HG03521 (cell line): ENCODE data around the gene HOXB5.

ENCODE experiments used
- ATAC-seq: cut with Tn5 transposase; IDR thresholded peaks from one replicate; pipeline ENCODE4 v1.9.1; 2021; ENCODE audit warnings: mild to moderate bottlenecking, moderate library complexity; ENCODE audit not compliant: unreplicated experiment

Gene HOXB5

DNA sequence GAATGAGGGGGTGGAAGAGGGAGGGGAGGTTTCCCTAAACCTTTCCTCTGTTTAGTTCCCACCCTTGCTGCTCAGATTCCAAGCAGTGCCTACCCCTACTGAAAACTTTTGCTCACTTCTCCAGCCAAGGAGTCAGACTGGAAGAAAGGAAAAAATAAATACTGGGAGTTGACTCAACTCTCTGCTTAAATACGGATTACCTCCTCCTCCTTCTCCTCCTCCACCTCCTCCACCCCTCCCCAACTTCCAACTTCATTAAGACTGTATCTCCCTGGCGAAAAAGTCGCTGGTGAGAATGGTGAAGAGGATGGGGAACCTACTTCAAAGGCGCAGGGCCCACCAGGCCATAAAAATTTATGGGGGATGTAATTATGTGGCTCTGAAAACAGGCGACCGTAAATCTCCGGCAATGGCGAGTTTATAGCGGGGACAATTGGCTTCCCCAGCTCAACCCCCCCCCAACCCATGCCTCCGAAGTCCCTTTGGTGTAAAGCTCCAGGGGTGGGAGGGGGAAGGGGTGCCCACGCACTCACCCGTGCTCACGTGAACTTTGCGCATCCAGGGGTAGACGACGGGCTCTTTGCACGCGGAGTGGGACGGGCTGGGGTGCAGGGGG, 16.1 kb downstream of the HOXB5 start:
- ATAC-seq = no peak

DNA sequence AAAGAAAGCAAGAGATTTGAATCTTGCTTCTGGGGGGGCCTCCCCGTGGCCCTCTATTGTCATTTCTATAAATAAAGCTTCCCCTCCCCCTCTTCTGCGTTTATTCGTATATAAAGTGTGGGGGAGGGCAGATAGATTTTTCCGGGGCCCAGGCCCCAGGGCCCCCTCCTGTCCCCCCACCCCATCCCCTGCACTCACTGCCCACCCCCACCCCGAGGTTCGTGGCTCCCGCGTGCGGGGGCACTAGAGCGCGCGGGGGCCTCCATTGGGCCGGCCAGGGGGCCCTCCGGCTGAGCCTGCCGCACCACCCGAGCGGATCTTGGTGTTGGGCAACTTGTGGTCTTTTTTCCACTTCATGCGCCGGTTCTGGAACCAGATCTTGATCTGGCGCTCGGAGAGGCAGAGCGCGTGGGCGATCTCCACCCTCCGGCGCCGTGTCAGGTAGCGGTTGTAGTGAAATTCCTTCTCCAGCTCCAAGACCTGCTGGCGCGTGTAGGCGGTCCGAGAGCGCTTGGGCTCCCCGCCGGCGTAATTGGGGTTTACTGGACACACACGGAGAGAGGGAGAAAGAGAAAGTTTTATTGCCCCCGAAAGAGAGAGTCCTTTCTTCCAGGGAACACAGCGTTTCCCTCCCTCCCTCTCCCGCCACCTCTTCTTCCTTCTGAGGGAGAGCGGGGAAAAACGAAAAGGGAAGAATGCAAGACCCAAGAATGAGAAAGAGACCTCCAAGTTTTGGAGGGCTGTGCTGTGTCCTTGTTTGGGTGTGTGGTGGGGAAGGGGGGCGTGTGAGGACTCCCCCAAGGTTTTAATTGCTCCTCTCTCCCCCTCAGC, 16.9 kb downstream of the HOXB5 start:
- no peak for ATAC-seq

DNA sequence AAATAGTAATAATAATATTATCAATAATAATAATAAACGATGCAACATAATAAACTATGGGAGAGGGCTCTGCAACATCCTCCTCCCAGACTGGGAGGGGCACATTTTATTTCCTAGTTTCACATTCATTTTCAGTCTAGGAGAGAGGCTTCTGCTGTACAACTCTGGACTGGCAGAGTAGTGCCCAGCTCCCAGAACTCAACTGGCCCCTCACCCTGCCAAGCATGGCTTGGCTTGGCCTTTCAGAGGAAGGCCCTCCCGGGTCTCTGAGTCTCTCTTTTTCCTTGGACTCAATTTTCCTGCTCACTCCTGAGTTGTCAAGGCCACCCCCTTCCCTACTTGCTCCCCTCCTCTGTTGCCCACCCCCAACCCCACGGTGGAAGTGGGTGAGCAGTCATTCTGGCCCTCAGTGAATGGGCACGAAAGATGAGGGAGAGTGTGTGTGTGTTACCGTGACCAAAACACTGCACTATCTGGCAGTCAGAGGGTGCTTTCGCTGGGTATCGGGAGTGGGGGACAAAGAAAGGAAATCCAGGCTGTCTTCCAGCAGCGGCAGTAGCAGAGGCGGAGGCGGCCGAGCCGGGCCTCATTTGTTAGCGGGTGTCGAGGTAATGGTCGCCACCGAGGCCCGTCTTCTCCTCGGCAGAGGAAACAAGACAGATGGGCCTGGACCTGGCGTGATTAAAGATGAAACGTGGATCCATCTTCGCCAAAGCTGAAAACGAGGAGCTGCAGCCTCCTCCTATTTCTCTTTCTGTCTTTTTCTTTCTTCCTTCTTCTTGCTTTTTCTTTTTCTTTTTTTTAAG, 17.7 kb downstream of the HOXB5 start:
- ATAC-seq = no peak

DNA sequence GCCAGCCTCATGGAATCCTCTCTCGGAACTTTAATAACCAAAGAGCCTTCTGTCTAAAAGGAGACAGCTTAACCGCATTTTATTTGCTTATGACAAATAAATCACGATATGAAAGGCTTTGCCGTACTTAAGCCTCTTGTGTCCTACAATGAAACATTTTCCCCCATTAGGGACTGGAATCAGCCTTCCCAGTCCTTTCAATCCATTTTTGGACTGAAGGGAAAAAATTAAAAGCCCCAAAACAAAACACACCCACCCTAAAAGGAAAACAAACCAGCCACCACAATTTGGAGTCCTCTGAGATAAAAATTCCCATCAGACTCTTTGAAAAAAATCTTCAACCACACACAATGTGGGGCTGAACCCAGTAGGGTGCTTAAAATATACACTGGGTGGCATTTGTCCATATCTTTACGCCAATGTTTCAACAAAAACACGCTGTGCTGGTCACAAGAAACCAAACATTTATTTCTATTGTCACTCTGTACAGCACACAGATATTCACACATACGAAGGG, 18.5 kb downstream of the HOXB5 start:
- no peak for ATAC-seq

DNA sequence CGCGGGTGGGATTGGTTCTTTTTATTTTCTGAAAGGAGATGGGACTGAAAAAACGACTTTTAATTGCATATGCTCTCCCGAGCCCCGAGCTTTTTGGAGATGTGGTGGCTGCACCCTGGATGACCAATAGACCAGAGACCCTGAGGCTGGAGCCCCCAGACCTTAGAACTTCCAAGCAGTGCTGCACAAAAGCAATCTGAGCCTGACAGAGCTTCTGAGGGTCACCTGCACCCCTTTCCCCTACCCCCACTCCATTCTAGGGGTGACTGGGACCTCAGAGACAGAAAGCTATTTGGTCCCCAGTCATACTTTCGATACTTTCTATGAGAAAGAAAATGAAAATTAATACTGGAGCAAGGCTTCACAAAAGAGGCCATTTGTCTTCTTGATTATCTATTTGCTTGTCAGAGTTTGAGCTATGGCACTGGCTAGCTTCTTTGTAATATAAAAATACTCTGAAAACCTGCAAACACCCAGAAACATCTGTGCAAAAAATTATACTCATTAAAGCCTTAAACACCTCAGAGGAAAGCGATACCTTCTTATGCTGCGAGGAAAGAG, 19.0 kb downstream of the HOXB5 start:
- no peak for ATAC-seq

DNA sequence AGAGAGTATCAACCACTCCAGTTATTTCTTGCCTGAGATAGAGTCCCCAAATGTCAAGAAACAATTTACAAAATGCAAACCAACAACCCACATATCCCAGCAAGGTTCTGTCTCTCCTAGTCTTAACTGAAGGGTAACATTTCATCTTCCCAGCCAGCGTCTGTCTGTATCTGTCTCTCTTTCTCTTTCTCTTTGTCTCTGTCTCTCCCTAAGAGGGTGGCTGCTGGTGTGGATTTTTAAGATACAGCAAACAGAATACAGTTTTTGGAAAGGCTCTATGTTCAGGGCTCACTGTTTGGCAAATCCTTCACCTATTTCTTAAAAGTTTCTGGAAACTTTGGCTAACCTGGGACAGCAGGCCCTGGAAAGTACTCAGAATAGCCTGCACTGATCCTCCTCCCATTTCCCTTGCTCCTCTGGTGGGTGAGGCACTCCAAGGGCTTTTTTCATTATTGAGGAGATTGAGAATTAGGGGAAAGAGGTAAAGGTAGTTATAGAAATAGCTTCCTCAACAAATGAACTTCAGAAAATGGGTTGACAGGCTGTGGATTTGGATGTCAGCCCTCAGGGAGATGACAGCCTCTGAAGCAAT, 21.7 kb downstream of the HOXB5 start:
- no peak for ATAC-seq

DNA sequence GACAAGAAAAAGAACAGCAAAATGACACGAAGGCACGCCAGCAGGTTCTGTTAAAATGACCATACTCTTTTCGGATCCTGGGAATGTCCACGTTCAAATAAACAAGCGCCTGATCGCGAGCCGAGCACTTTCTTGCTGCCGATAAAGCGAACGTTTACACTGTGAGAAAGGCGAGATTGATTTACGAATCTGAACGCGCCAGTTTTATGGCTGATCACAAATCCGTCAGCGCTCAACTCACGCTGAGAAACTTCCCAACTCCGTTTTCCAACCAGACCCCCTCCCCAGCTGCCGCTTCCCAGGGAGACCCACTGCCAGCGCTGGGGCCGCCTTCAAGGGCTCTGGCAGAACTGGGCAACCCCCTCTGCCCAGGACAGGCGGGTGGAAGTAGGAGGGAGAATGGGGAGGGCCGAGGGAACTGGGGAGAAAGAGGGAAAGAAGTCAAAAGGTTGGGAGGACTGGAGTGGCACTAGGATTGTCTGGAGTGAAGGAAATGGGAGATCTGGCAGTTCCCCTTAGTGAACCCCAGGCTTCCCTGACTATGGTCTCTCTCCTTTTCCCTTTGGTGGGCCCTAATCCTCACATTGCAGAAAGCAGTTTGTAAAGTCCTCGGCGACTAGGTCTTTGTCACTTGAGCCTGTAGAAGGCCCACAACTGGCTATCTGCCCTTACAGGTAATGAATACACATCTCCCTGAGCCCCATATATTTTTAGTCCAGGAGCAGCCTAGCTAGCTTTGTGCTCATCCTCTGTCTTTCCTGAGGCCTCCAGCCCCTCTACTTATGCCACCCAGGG, 22.4 kb downstream of the HOXB5 start:
- no peak for ATAC-seq

DNA sequence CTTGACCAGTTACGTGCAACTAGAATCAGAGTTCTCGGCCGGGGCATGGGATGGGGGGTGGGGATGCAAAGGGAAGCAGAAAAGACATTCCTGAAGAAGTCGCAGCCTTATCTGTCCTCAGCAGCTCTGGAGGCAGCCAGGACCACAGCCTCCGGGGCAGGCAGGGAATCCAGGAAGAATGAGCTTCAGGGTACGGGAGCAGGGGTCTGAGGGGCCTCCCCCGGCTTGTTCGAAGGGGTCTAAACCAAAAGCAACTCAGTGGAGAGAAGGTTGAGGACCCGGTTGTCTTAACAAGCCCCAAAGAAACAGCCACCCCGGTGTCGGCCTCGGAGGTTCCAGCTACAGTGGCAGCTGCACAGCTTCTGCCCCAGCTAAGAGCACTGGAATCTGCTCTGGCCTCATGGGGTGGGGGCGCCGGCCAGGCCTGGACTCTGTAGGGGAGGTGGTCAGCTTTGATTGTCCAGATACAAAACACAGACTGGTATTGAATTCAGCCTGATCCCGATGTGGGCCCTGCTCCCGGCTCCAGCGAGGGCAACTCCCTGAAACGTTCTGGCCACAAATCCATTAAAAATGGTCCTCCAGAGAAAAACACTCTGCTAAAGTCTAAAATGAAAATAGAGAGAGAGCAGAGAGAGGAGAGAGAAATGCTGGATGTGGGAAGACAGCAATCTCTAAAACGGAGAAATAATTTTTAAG, 23.1 kb downstream of the HOXB5 start:
- ATAC-seq = no peak

DNA sequence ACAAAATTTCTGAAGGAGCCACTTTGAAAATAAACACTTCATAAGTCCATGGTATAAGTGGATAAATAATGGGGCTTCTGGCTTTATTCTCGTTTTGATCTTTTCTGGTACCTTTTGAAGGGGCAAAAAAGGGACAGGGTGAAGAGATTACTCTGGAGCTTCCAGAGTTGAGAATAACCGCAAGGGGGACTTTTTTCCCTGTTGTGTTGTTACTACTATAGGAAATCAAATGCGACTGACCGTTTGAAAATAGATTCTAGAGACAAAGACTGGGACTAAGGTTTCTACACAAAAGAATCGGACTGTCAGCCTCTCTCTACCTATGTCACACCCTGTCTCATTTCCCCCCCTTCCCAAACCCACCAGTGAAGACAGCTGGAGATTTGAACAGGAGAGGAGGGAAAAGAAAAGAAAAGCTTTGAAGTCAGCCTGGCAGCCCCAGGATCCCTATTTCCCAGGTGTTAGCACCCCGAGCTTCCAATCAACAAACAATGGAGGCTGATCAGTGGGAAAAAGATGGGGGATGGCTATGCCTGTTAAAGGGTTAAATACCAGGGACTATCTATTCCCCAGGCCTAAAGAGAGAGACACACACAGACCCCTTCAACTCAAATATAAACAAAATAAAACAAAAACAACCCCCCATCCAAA, 23.8 kb downstream of the HOXB5 start:
- no peak for ATAC-seq

DNA sequence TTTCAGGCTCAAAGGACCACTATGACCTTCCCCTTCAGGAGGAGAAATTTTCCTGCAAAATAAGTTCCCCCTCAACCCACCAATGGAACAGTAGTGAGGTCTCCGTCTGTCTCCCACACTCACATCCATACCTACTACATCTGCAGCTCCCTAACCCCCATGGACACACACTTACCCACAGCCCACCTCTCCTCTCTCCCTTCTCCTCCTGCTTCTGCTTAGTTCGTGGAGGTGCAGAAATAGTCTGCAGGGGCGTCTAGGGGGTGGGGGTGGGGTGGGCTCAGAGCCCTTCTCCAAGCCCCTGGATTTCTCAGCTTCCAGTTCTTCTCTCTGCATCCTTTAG, 24.4 kb downstream of the HOXB5 start:
- ATAC-seq = no peak

DNA sequence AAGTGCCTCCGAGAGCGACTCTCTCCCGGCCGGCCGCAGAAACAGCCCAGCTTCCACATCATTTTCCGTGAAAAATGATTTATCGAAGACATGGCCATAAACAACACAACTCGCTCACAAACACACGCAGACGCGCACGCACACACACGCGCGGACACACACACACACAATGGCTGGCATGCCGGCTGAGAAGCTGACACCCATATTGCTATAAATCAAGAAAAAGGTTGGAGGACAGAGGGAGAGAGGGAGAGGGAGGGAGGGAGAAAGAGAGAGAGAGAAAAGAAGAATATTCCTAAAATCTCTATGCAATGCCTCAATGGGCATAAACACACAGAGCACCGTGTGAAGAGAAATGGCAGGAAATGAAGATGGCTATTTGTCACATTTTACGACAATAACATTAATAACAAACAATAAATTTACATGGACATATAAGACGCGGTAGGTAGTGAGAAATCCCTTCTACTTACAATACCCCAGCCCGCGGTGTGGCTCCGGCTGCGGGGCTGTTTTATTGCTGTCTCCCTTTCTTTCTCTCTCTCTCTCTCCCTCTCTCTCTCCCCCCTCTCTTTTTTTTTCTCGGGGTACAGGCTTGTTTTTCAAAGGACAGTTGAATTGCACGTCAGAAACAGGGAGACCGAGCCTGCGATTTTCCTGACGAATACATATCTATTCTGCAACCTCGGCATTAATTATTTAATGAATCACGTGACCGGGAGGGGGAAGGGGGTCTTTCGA, 24.9 kb downstream of the HOXB5 start:
- no peak for ATAC-seq

DNA sequence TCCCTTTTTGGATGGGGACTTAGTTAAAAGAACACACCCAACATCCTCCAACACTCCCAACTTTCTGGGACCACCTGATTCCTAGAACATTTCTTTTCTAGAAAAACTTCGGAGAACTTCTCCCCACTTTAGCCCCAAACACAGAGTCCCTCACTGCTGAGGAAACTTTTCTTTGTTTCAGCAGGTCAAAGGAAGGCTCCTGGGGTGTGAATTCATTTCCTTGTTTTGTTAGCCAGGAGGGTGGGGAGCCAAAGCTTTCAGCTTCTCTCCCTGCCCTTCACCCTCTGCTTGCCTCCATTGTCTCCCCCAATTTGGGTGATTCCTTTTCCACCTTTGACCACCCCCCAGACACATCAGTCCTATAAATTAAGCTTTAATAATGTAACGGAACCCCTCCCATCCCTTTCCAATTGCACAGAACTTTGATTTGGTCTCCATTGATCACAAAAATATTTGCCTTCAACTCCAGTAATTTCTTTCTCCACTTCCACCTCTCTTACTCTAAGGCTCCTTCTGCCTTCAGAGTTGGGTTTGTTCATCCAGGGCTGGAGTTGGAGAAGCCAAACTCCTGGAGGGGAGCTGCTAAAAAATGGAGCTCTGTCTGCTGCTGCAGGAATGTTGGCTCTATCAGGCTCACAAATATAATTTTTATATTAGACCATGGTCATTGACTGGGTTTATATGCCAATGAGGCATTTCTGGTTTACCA, 25.8 kb downstream of the HOXB5 start:
- no peak for ATAC-seq

DNA sequence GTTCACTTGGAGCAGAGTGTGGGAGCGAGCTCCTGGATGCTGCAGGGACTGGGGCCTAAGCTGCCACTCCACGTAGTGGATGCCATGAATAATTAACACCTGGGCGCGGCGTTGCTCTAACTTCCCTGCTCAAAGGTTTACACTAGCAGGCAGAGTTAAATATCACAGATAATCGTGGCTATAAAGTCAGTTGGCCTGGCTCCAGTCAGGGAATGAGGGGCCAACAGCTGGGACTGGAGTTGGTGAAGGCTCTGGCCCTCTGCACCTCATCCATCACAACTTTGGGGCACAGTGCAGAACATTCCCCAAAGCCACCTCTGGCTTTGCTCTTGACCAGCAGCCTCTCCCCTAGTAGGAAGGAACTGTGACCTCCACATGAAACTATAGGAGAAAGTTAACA, 26.4 kb downstream of the HOXB5 start:
- ATAC-seq = no peak

DNA sequence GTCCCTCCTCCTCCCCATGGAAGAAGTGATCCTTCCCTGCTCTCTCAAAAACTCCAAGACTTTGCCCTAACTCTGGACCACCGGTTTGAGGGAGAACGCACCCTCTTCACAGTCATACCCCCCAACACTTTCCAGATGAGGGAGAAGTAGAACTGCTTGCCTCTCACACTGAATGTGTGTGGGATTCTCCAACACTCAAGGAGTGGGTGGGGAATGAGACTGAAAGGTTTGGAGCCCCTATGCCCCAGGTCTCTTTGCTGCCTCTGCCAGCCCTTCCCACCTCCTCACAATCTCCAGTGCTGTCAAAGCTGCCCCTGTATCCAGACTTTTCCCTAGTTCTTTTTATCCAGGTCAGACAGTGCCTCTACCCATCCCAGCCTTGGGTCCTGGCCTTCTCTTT, 26.9 kb downstream of the HOXB5 start:
- no peak for ATAC-seq

DNA sequence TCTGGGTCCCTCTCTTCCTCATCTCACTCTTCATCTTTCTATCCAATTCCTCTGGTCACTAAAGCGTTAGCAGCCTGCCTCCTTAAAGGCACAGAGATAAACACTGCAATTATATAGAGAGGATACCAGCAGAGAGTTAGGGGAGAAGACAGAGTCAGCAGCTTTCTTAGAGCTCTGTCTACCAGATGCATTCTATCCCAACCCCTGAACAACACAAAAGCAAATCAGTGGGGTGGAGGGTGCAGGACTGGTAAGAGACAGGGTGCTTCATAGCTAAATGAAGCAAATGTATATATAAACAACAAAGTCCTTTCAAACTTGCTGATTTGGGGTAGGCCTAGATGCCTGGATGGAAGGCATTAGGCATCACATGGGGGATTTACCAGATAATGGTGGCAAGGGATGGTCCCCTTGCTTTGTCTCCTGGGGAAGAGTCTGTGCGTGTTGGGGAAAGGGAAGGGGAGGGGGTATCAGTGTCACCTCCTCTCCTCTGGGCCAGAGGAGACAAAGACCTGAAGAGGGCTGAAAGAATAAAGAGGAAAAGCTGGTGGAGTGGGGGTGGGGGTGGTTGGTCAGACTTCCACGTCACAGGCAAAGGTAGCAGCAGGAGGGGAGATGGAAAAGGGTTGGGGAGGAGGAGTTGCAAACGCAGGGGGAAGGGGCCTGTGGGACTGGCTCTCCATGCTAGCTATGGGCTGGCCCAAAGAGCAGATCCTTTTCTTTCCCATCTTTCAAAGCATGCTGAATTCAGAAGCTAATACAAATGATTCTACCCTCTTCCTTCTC, 27.5 kb downstream of the HOXB5 start:
- no peak for ATAC-seq

DNA sequence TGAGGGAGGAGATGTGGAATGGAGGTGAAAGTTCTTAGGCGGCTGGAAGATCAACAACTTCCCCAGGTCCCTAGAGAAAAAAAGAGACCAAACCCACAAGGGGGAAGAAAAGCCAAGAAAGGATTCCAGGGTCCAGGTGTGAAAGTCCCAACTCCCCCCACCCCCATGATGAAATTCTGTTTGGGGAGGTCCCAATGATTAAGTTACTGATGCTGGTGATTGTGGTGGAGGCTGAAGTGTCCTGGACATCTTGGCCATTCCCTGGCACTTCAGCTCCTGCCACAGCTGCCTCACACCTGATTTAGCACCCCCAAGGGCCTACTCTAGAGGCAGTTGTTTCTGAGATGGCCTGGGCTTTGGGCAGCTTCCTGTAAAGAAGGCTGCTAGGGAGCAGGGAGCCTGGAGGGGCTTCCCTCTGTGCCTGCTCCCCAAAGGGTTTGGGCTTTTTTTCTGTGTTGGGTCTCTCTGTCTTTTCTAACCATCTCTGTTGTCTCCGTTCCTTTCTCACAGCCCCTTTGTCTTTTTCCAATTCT, 28.5 kb downstream of the HOXB5 start:
- no peak for ATAC-seq
